Stimulated activated CD8-positive, alpha-beta memory T cell treated with anti-CD3 and anti-CD28 coated beads, Interleukin-7, amount 100 ng/mL, for 4 hours (primary cell): ENCODE measurements around the gene RGS16.
"Not testable (repeated sequence)": the region's sequence is repeated elsewhere in the genome, so short reads cannot be mapped to it uniquely, and the experiment has no call there.

Experiments
- DNase-seq, 2 donors: peaks; one replicate each; pipeline ENCODE4 v3.0.0-alpha.2; 2020; ENCODE audit warnings: low read depth in 2 of 2

Gene RGS16, protein sequence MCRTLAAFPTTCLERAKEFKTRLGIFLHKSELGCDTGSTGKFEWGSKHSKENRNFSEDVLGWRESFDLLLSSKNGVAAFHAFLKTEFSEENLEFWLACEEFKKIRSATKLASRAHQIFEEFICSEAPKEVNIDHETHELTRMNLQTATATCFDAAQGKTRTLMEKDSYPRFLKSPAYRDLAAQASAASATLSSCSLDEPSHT

DNA sequence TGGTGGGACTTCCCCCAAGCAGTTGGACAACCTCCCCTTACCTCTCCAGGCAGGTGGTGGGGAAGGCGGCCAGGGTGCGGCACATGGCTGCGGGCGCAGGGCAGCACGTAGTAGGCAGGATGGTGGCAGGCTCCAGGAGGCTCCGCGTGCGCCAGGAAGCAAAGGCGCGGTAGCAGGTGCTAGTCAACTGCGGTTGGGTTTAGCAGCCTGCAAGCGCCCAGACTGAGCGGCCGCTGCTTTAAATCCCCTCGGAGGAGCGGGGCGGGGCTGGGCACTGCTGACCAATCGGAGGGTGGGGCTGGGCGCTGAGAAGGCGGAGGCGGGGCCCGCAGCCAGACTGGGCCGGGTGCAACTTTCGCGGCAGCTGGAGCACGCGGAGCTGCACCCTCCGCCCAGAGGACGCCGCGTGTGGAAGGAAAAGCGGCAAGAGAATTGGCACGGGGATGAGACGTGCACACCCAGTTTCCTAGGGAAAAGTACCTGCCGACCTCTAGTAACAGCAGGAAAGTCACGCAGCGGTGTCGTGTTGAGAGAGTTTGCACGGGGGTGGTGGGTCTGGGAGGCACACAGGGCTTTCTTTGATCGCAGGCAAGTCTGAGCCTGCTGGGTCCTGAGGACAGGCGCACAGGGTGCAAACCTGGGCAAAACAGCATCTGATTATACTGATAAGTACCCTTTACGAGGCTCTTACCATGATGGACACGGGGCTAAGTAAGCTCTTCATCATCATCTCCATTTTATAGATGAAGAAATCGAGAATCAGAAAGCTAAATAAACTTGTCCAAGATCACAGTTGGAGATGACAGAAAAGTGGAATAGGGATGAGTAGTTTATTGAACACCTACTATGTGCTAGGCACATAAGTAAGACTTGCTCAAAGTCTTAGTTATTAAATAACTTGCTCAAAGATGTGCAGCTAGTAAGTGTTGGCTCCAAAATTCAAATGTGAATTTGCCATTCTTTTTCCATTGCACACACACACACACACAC lies at the start of gene RGS16:
Gene RGS16 (minus strand): TSS at position 215 of the 990 bp plus-strand sequence. CDS start 130 bp downstream, at position 85.
- DNase-seq = peak; percentile 74 to 88

DNA sequence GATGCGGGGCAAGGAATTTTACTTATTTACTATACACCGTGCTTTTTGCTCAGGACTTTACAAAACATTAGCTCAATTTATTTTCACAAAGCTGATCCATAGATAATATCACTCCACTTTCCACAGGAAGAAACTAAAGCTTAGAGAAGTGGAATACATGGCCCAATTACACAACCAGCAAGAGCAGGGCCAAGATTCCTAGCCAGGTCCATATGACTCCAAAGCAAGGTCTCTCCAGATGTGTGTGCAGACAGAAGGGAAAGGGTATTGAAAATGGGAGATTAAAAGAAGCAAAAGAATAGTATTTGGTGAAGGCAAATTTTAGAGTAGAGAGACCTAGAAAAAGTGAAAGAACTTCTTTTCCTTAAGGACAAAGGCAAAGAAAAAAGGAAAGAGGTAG lies 49.8 kb upstream of the RGS16 start:
- no peak for DNase-seq

DNA sequence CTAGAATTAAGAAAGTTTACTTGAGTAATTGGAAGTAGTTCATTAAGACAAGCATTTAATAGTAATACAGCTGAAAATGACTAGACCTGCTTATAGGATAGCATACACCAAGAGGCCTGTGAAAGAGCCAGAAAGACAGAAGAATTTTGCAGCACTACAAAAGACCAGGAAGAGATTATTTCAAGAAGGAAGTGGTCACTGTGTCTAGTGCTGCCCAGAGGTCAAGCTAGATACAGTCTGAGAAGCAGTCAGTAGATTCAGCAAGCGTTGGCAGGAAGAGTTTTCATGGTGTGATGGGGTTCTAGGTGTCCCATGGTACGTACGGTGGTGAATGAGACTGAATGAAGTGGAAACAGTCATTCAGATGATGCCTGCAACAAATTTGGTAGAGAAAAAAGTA lies 48.7 kb upstream of the RGS16 start:
- DNase-seq = no peak

DNA sequence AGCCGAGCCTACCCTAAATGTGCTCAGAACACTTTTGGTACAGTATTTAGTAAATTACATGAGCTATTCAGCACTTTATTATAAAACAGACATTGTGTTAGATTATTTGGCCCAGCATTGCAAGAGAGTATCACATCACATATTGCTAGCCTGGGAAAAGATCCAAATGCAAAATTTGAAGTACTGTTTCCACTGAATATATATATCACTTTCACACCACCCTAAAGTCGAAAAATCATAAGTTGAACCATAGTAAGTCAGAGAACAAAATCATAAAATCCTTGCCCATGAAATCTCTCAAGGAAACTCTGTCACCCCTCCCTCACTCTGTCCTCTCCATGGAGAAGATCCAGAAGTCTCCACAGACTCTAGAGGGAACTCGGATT lies 47.1 kb upstream of the RGS16 start:
- DNase-seq = no peak

DNA sequence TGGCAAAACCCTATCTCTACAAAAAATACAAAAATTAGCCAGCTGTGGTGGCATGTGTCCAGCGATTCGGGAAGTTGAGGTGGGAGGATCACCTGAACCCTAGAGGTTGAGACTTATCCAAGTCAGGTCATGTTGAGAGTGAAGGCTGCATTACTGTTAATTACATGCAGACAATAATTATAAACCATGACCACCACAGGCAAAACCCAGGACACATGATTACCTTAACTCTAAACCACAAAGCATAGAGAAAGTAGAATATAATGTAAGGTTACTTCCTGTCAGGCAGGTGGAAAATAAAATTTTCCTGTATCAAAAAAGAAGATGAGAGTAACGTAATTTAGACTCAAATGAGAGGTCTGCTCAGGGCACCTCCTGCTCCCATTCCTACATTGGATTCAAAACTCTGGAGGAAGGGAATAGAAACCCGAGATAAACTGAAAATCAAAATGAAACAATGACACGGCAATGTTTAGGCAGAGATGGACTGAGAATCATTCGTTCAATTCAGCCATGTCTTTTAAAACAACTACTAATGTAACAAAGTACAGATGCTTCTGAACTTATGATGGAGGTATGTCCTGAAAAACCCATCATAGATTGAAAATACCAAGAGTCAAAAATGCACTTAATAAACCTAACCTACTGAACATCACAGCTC lies 46.6 kb upstream of the RGS16 start:
- DNase-seq = no peak

DNA sequence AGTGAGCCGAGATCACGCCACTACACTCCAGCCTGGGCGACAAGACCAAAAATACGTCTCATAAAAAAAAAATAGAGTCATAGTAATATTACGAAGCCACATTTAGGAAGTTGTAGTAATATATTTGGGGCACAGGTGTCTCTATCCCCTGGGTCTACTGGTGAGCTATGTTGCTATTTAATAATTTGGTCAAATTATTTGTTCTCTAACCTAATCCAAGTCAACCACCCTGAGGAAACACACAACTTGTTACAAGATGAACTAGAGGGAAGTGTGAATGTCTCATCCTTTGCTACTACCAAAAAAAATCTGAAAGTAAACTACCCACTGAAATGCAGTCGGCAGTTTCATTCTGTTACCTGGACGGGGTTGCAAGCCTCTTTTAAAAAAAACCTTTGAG lies 44.9 kb upstream of the RGS16 start:
- DNase-seq = no peak

DNA sequence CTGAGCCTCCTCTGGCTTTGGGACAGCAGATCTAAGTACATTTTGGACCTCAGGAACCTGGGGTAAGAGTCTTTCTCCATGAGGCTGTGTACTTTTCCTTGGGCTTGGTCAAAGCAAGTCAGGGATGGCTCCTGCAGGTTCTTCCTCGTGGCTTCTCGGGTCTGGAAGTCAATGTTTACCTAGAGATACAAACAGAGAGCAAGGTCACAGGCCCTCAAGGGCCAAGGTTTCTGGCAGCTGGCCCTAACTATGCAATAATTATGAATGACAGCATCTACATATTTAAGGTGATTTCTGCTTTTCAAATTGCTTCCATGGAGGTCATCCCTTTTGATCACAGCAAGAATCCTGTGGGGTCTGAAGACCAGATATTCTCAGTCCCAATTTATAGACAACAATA lies 42.5 kb upstream of the RGS16 start:
- no peak for DNase-seq

DNA sequence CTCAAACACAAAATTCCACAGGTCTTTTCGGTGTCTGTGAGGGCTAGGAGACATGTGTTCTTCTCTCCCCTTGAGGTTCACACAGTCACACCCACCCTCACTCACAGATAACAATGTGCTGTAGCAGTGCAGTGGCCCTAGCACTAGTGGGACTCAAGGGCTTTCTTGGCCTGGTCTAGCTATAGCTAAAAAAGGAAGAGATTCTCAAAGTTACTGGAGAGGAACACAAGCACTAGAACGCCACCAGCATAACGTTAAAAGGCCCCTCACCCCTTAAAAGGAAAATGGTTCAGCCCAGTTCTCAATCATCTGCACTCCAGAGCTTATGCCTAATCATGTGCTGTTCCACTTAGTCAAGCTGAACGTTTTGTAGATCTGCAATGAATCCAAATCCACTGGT lies 40.7 kb upstream of the RGS16 start:
- no peak for DNase-seq

DNA sequence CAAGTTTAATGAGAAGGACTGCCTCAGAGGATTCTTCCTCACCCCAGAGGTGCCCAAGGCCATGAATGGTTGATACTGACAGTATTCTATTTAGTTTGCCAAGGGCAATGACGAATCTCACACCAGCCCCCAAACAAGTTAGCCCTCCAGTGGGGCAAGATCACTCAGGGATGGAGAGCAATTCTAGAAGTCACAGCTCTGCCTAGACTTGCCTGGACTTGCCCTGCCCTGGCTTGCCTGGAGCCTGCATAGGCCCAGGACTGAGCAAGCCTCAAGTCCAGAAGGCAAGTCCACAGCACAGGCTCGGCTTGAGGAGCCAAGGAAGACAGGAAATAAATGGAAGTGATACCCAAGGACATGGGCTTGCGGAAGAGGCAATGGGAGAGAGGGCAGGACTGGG lies 39.5 kb upstream of the RGS16 start:
- DNase-seq = no peak

DNA sequence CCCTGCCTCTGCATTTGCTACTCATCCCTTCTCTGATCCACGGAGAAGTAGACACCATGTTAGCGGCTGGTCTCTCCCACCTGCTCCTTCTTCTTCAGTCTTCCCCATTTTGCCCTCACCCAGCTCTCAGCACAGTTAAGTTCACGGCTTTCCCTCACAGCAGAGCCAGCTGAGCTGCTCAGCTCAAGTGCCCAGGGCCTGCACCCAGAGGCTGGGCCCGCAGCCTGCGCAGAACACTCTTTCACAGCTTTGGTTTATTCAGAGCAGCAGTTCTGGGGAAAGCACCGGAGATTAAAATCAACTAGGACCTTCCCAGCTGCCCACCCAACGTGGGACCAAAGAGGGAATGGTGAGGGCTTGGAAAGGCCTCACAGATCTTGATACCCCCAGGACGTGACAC lies 38.3 kb upstream of the RGS16 start:
- DNase-seq = no peak

DNA sequence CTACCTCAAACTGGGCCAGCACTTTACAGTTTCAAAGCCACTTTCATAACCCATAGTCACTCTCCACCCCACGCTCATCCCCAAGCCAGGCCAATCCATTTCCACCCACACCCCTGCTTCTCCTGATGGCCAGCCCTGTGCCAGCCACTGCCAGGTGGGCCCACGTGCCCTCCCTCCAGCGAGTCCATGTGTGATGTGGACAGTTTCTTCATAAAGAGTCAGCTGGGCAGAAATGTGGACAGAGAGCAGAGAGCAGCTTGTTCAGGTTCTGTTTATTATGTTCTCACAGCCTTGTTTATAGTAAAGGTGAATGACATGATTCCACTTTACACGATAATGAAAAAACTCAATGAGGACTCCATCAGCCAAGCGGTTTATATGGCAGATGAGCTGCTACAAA lies 37.4 kb upstream of the RGS16 start:
- DNase-seq = no peak

DNA sequence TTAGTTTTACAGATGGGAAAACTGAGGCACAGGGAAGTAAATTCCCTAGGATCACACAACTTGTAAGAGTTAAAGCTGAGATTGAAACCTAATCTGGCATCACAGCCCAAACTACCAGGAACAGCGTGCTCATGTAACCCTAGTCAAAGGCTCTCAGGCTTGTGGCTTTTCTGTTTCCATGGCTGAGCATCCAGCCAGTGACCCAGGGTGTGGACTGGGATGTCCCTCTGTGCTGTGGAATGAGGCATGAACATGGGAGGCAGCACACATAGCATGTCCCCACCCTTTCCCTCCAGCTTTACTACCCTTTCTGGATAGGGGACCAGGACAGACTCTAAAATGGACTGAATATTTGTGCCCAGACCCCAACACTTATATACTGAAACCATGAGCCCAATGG lies 35.1 kb upstream of the RGS16 start:
- DNase-seq = no peak

DNA sequence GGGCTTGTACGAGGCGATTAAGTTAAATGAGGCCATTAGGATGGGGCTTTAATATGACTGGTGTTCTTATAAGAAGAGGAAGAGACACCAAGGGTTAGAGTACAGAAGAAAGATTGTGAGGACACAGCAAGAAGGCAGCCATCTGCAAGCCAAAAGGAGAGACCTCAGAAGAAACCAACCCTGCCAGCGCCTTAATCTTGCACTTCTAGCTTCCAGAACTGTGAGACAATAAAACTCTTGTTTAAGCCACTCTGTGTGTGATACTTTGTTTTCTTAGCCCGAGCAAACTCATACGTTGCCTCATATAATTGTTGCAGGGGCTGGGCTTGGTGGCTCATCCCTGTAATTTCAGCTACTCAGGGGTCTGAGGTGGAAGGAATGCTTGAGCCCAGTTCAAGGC lies 33.6 kb upstream of the RGS16 start:
- no peak for DNase-seq

DNA sequence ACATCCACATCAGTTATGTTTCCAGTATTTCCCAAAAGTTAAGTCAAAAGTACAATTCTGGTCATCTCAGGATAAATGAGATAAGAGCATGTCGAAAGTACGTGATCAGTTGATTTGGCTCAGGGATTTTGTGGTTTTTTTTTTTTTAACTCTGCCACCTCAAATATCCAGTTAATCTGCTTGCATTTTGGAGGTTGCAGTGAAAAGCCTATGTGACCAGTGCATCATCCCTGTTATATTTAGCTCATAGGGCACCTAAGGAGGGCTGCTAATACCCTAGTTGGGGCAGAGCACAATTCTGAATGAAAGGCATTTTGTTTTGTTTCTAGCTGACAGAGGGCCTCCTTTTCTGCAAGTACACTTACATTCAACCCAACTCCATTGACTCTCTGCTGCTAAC lies 31.7 kb upstream of the RGS16 start:
- DNase-seq = no peak

DNA sequence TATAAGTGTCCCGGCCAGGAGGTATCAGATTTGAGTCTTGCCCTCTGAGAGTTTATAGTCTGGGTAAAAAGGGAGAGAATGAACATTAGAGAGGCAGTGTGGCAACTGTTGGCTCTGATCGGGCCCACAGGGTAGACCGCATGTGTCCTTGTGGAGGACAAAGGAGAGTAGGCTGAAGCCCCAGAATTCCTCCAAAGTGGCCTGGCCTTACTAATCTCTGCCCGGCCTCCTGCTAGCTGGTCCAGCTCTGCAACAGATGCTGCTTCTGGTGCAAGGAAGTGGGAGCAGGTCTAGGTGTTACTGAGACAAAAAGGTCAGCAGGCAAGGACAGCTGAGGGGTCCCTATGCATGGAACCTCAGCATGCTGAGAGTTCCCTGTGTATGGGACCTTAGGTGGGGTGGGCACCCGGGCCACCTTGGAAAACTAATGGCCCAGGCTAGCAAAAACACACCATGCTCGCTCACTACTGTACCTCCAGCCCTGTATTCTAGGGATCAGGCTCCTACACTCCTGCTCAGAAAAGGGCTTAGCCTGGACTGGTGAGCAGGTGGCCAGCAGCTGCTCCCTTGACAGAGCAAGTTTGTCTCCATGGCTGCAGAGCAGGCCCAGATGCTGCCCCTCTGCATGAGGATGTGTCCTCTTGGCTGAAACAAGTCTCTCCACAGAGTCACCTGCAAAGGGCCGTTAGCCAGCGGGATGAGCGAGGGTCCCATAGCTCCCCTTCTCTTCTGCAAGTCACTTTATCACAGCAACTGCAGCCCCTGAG lies 30.3 kb upstream of the RGS16 start:
- no peak for DNase-seq

DNA sequence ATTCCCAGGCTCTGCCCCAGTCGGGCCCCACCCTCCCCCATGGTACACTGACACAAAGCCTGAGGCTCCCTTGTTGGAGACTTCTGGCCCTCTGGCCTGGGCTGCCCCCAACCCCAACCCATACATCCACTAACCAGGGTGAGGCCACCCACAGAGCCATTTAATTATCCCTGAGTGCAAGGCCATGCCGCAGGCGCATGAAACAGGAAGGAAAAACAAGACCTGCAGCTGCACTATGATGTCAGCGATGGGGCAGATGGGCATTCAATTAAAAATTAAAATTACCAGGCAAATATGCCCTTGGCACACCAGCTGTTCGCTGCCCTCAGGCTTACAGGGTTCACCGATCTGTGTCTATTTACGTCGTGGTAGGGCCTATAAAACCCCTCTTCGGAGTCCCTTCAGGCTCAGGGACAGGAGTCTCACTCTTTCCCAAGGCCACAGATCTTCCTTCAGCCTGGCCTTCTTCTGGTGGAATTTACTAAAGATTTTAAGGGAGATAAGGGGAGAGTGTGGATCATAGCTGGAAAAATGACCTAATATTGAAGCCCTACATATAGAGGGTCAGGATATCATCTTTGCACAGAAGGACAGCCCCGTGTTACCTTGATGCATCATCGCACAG lies 29.6 kb upstream of the RGS16 start:
- no peak for DNase-seq

DNA sequence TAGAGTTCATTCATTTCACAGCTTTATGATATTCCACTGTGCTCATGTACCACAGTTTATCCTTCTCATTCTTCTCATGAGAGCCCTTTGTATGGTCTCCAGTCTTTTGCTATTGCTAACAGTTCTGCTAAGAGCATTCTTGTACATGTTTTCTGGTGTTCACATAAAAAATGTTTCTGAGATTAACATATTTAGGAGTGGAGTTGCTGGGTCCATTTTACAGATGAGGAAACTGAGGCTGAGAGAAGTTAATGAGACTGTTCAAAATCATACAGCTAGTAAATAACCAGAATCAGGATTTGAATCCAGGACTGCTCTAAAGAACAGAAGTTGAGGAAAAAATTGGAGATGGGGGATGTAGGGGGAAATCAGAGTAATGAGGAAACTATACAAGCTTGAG lies 28.8 kb upstream of the RGS16 start:
- no peak for DNase-seq

DNA sequence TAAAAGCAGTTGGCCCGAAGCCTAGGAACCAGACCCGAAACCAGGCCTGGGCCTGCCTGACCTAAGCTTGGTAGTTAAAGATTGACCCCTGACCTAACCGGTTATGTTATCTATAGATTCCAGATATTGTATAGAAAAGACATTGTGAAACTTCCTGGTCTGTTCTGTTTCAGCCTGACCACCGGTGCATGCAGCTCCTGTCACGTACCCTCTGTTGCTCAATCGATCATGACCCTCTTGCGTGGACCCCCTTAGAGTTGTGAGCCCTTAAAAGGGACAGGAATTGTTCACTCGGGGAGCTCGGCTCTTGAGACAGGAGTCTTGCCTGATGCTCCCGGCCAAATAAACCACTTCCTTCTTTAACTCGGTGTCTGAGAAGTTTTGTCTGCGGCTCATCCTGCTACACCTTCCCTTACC lies 28.3 kb upstream of the RGS16 start:
- not testable (repeated sequence) for DNase-seq

DNA sequence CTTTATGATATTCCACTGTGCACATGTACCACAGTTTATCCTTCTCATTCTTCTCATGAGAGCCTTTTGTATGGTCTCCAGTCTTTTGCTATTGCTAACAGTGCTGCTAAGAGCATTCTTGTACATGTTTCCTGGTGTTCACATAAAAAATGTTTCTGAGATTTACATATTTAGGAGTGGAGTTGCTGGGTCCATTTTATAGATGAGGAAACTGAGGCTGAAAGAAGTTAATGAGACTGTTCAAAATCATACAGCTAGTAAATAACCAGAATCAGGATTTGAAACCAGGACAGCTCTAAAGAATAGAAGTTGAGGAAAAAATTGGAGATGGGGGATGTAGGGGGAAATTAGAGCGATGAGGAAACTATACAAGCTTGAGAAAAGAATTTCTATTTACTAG lies 27.8 kb upstream of the RGS16 start:
- no peak for DNase-seq

DNA sequence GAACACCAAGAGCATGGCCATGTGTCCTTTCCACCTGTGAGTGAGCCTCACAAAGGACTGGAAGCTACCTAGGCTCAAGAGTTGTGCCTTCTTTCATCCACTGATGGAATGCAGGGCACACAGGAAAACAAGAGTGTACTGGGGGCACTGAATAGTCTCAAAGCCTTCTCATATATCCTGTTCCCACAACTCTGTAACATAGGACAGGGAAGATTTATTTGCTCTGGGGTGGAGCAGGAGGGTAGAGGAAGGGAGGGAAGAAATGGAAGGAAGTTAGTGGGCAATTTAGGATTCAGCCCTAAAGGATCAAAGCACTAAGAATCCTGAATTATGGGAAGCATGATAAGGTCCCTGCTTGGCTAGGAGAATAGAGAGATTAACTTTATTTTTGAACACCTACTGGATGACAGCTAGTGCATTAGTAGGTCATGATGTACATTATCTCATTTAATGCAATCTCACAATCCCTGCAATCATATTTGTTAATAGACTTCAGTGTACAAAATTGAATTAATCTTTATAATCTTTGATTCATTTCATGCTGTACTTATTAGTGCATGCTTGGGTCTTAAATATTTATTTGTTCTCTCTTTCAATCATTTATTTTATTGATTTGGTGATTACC lies 27.0 kb upstream of the RGS16 start:
- DNase-seq = no peak

DNA sequence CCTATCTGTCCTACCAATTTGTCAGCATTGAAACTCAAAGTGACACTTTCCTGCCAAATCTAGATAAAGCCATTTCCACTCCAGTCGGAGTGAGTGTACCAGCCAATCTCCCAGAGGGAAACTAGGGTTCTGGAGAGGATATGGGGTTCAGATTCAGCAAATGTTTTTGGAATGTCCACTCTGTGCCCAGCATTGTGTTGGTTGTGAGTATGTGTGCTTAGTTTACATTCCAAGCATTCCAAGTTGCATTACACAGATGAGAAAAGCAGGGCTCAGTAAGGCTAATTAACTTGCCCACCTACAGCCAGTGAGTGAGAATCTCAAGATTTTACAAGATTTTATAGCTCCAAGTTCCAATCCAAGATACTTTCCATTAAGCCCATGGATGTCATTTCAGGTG lies 26.4 kb upstream of the RGS16 start:
- no peak for DNase-seq
